Activated CD4-positive, alpha-beta T cell treated with anti-CD3 and anti-CD28 coated beads, Interleukin-2, amount 10 ng/mL, durations not matched to agents 24 days and 14 days (primary cell): ENCODE data around the gene TLX1. TPM values are rescaled to one million over a fixed set of nuclear protein-coding genes. Genes with fewer than 3 reads are reported as not detected.
"Not testable (repeated sequence)": the region's sequence is repeated elsewhere in the genome, so short reads cannot be mapped to it uniquely, and the experiment has no call there.

Experiments
- DNase-seq: peaks from one replicate; pipeline ENCODE4 v3.0.0; 2022
- H3K27ac Mint-ChIP-seq: one replicate; pipeline ENCODE4 v1.8.0; 2022; ENCODE audit warnings: mild to moderate bottlenecking, mixed read lengths
- H3K27me3 Mint-ChIP-seq: one replicate; pipeline ENCODE4 v1.8.0; 2022; ENCODE audit warnings: mixed read lengths
- H3K36me3 Mint-ChIP-seq: one replicate; pipeline ENCODE4 v1.8.0; 2022; ENCODE audit warnings: low read depth, mild to moderate bottlenecking, mixed read lengths
- H3K4me1 Mint-ChIP-seq: one replicate; pipeline ENCODE4 v1.8.0; 2021; ENCODE audit warnings: mixed read lengths
- H3K4me3 Mint-ChIP-seq: one replicate; pipeline ENCODE4 v1.8.0; 2022; ENCODE audit warnings: mild to moderate bottlenecking, moderate library complexity, mixed read lengths
- H3K9me3 Mint-ChIP-seq: one replicate; pipeline ENCODE4 v1.8.0; 2021; ENCODE audit warnings: mixed read lengths
- intact Hi-C: fragments of 100-400 bp; cut with micrococcal nuclease; formaldehyde crosslinking; loops from one replicate; pipeline ENCODE4 v1.15.1; 2023
- total RNA-seq: library from RNA; stranded (reverse); gene quantifications from 2 replicates; pipeline ENCODE4 v1.2.3, GENCODE V29; 2022

Gene TLX1
- total RNA-seq, 1 donor from 2014 or later, result not detected

GRCh38 chr10:101142533-101143344, 11.6 kb downstream of the TLX1 start:
- no peak for DNase-seq
- no peaks in the 10 kb centered on the region for H3K36me3 Mint-ChIP-seq
- intact Hi-C loops, result loop anchor here (1.0 to 5.0 kb wide), 6 partner anchors 8 to 485 kb away; partner anchors contain the start of gene KAZALD1
- no peak overlapping the region for H3K27ac Mint-ChIP-seq
- H3K4me3 Mint-ChIP-seq, result no peak overlapping the region
- H3K27me3 Mint-ChIP-seq, result peaks cover 88% of the 10 kb centered on the region
- peaks cover 16% of the 10 kb centered on the region for H3K4me1 Mint-ChIP-seq
- no peaks in the 10 kb centered on the region for H3K9me3 Mint-ChIP-seq

GRCh38 chr10:101143345-101143630, 12.2 kb downstream of the TLX1 start:
- no peaks in the 10 kb centered on the region for H3K36me3 Mint-ChIP-seq
- no peak overlapping the region for H3K27ac Mint-ChIP-seq
- intact Hi-C loops, result loop anchor here (2.0 to 5.0 kb wide), 4 partner anchors 72 to 486 kb away; partner anchors contain the start of gene KAZALD1
- DNase-seq, result no peak
- peaks cover 12% of the 10 kb centered on the region for H3K4me1 Mint-ChIP-seq
- no peak overlapping the region for H3K4me3 Mint-ChIP-seq
- peaks cover 87% of the 10 kb centered on the region for H3K27me3 Mint-ChIP-seq
- H3K9me3 Mint-ChIP-seq, result no peaks in the 10 kb centered on the region

GRCh38 chr10:101144053-101144452, 13.0 kb downstream of the TLX1 start:
- H3K4me3 Mint-ChIP-seq, result no peak overlapping the region
- intact Hi-C loops, result loop anchor here (5.0 kb wide), 3 partner anchors 82 to 487 kb away; partner anchors contain the start of gene KAZALD1
- H3K27ac Mint-ChIP-seq, result no peak overlapping the region
- H3K9me3 Mint-ChIP-seq, result no peaks in the 10 kb centered on the region
- peaks cover 85% of the 10 kb centered on the region for H3K27me3 Mint-ChIP-seq
- no peaks in the 10 kb centered on the region for H3K36me3 Mint-ChIP-seq
- DNase-seq, result no peak
- H3K4me1 Mint-ChIP-seq, result peaks cover 12% of the 10 kb centered on the region

GRCh38 chr10:101145145-101145544, 14.0 kb downstream of the TLX1 start:
- H3K4me3 Mint-ChIP-seq, result no peak overlapping the region
- H3K4me1 Mint-ChIP-seq, result peaks cover 12% of the 10 kb centered on the region
- no peak overlapping the region for H3K27ac Mint-ChIP-seq
- no peaks in the 10 kb centered on the region for H3K9me3 Mint-ChIP-seq
- intact Hi-C loops, result no loop called here
- no peak for DNase-seq
- H3K27me3 Mint-ChIP-seq, result peaks cover 85% of the 10 kb centered on the region
- no peaks in the 10 kb centered on the region for H3K36me3 Mint-ChIP-seq

GRCh38 chr10:101145750-101146391, 14.8 kb downstream of the TLX1 start:
- no peak for DNase-seq
- no peak overlapping the region for H3K27ac Mint-ChIP-seq
- intact Hi-C loops, result no loop called here
- no peaks in the 10 kb centered on the region for H3K36me3 Mint-ChIP-seq
- H3K9me3 Mint-ChIP-seq, result no peaks in the 10 kb centered on the region
- H3K4me1 Mint-ChIP-seq, result peaks cover 9% of the 10 kb centered on the region
- H3K27me3 Mint-ChIP-seq, result peaks cover 85% of the 10 kb centered on the region
- H3K4me3 Mint-ChIP-seq, result no peak overlapping the region

- DNase-seq, result no peak
These were observed 15.5 kb downstream of the TLX1 start for GRCh38 chr10:101146392-101147251.

GRCh38 chr10:101151395-101151794, 20.3 kb downstream of the TLX1 start:
- Mint-ChIP-seq H3K4me3 (no peak overlapping the region), H3K4me1 (no peaks in the 10 kb centered on the region), H3K27ac (no peak overlapping the region), H3K27me3 (peaks cover 57% of the 10 kb centered on the region), H3K9me3 (no peaks in the 10 kb centered on the region), H3K36me3 (no peaks in the 10 kb centered on the region)
- intact Hi-C loops, result no loop called here
- no peak for DNase-seq

More at GRCh38 chr10:101146392-101147251, 15.5 kb downstream of the TLX1 start:
- Mint-ChIP-seq H3K4me1 (peaks cover 9% of the 10 kb centered on the region), H3K36me3 (no peaks in the 10 kb centered on the region), H3K27me3 (peaks cover 82% of the 10 kb centered on the region), H3K4me3 (no peak overlapping the region), H3K9me3 (no peaks in the 10 kb centered on the region), H3K27ac (no peak overlapping the region)
- intact Hi-C loops, result no loop called here

- Mint-ChIP-seq H3K9me3 (no peaks in the 10 kb centered on the region), H3K27me3 (peaks cover 57% of the 10 kb centered on the region), H3K4me3 (no peak overlapping the region), H3K4me1 (no peaks in the 10 kb centered on the region), H3K36me3 (no peaks in the 10 kb centered on the region), H3K27ac (no peak overlapping the region)
- no peak for DNase-seq
- intact Hi-C loops, result no loop called here
These were observed 21.2 kb downstream of the TLX1 start for GRCh38 chr10:101152316-101152715.

GRCh38 chr10:101154506-101154905, 23.4 kb downstream of the TLX1 start:
- H3K4me3 Mint-ChIP-seq, intact Hi-C loops, H3K36me3 Mint-ChIP-seq, H3K9me3 Mint-ChIP-seq, DNase-seq, H3K27ac Mint-ChIP-seq, H3K4me1 Mint-ChIP-seq: not testable (repeated sequence)
- peaks cover 52% of the 10 kb centered on the region for H3K27me3 Mint-ChIP-seq

- Mint-ChIP-seq H3K4me1 (peaks cover 4% of the 10 kb centered on the region), H3K27me3 (peaks cover 48% of the 10 kb centered on the region), H3K9me3 (no peaks in the 10 kb centered on the region), H3K4me3 (no peak overlapping the region), H3K27ac (no peak overlapping the region), H3K36me3 (no peaks in the 10 kb centered on the region)
- DNase-seq, result no peak
- intact Hi-C loops, result no loop called here
These were observed 24.8 kb downstream of the TLX1 start for GRCh38 chr10:101155896-101156295.

- intact Hi-C loops, result no loop called here
- no peak for DNase-seq
- Mint-ChIP-seq H3K27ac (no peak overlapping the region), H3K4me3 (no peak overlapping the region), H3K36me3 (no peaks in the 10 kb centered on the region), H3K27me3 (peaks cover 59% of the 10 kb centered on the region), H3K4me1 (peaks cover 14% of the 10 kb centered on the region), H3K9me3 (no peaks in the 10 kb centered on the region)
These were observed 26.8 kb downstream of the TLX1 start for GRCh38 chr10:101157756-101158458.

- peaks cover 61% of the 10 kb centered on the region for H3K27me3 Mint-ChIP-seq
- no peak for DNase-seq
- no peaks in the 10 kb centered on the region for H3K9me3 Mint-ChIP-seq
- H3K4me3 Mint-ChIP-seq, result no peak overlapping the region
- peaks cover 14% of the 10 kb centered on the region for H3K4me1 Mint-ChIP-seq
- no peak overlapping the region for H3K27ac Mint-ChIP-seq
- no peaks in the 10 kb centered on the region for H3K36me3 Mint-ChIP-seq
- intact Hi-C loops, result no loop called here
These were observed 27.5 kb downstream of the TLX1 start for GRCh38 chr10:101158459-101159058.
